NCI-H446 (cell line): ENCODE results near the gene FITM1.
A peak's percentile ranks its signal among the peaks of the same experiment; 100 is the strongest.

Source experiments
- DNase-seq, 2 experiments: peaks; one replicate each; lab custom pipeline; 2025; lab: John Stamatoyannopoulos, UW

FITM1 gene

DNA sequence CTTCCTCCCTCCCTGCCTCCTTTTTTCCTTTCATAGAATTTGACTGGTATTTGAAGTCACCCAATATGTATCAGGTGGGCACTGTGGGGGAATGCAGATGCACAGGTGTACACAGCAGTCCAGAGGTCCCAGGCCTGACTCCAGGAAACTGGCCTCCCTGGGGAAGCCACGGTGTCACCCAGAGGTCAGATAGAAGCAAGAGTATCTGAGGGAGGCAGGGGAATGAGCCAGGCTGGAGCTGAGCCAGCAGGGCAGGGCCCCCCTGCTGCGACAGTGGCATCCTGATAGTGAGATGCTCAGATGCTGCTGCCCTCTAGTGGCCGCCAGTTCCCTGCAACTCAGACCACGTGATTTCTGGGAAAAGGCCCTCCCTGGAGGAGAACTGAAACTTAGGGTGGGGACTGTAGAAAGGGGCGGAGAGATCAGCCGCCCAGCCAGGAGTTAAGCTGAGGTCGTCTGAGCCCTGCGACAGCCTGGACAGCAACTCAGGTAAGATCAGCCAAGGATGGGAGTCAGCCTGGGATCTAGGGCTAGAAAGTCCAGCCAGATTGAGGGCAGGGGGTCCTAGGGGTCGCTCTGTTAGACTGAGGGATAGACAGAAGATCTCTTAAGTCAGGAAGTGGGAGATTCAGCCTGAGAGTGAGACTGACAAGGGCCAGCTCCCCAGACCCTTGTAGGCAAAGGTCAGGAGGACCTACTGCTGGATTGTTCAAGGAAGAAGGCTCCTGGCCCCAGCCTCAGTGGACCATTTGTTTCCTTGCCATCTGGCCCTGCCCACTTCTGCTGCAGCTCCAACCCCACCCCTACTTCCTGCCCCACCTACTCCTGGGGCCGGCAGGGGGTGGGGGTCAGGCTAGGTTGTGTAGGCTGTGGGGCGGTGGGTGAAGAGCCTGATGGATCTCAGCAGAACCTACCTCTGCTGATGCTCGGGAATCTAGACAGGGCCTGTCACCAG, 30.7 kb downstream of the FITM1 start, which contains the start of gene IRF9:
Gene IRF9, plus strand, starts transcription at position 416 of the 955 bp plus-strand sequence. CDS start 880 bp downstream, outside the sequence.
- DNase-seq, result peak; percentile 88 to 95

DNA sequence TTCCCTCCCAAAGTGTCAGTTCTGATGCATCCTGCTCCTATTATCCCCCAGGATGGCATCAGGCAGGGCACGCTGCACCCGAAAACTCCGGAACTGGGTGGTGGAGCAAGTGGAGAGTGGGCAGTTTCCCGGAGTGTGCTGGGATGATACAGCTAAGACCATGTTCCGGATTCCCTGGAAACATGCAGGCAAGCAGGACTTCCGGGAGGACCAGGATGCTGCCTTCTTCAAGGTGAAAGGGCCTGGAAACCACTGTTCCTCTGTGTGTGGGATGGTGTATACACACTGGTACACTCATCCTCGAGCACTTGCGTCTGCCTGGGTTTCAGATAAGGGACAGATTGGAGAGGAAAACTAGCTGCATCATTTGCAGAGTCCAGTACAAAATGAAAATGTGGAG, 31.6 kb downstream of the FITM1 start:
- no peak for DNase-seq

DNA sequence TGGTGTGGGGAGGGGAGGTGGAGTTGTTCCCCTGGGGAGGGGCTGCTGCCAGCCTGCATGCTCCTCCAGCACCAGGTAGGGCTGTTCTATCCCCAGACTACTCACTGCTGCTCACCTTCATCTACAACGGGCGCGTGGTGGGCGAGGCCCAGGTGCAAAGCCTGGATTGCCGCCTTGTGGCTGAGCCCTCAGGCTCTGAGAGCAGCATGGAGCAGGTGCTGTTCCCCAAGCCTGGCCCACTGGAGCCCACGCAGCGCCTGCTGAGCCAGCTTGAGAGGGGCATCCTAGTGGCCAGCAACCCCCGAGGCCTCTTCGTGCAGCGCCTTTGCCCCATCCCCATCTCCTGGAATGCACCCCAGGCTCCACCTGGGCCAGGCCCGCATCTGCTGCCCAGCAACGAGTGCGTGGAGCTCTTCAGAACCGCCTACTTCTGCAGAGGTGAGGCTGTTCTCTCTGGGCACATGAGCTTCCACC, 34.1 kb downstream of the FITM1 start:
- DNase-seq, result no peak

DNA sequence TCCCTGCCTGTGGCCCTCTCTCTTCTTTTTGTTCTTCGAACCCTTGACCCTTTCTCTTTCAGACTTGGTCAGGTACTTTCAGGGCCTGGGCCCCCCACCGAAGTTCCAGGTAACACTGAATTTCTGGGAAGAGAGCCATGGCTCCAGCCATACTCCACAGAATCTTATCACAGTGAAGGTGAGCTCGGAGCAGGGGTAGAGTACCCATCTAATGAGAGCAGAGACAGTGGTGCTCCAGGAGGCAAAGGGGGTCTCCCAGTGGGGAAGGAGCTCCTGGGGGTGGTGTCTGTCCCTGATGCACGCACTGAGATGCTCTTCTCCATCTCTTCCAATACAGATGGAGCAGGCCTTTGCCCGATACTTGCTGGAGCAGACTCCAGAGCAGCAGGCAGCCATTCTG, 35.3 kb downstream of the FITM1 start:
- DNase-seq, result no peak

DNA sequence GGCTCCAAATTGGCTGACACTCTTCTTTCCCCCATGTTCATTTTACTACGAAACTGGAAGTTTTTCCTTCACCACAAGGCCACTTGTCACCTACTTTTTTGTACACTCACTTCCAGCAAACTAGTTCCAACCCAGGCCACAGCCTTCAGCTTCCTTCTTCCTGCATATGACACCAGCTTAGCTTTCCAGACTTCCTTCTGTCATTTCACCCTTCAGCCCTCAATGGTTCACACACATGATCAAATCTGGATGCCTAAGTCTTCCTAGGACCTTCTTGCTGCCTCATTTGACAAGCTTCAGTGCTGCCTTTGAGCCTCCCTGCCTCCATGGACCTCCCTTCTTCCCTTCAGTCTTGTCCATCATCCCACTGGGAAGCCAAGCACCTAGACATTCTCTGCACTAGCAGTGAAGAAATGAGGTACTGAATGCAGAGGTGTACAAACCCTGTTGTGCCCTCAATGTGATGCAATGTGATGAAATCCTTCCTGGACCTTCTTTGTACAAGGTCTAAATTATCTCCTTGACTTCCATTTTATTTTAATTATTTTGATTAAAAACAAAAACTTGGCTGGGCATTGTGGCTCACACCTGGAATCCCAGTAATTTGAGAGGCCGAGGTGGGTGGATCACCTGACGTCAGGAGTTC, 37.1 kb downstream of the FITM1 start:
- DNase-seq, result no peak

DNA sequence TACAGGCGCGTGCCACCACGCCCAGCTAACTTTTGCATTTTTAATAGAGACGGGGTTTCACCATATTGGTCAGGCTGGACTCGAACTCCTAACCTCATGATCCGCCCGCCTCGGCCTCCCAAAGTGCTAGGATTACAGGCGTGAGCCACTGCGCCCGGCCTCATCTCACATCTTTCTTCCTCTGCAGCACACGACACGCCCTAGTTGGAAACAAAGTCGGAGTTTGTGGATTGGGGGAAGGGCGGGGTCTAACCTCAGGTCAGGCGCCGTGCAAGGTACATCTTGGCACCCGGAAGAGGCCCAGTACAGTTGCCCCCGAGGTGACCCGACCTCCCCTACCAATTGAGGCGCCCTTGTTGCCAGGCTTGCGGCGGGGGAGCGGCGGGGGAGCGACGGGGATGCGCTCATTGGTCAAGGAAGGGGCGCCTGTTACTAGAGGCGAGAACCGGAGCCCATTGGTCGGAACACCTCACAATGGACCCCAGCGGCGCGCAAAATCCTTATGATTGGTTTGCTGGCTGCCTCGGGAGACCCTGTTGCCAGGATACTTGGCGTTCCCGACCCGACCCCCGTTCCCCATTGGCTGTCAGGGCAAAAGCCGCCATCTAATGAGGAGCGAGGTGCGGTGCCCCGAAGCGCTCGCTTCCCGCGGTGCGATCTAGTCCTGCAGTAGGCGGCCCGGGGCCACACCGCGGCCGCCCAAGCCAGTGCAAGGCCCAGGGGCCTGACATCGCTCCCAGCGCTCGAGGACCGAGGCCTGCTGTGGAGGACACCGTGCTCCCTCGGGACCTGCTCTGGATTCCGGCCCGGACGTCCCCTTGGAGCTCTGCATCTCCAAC, 41.2 kb downstream of the FITM1 start, which contains the start of gene REC8:
Gene REC8, plus strand, starts transcription at position 659 of the 839 bp plus-strand sequence. CDS start 473 bp downstream, outside the sequence.
- DNase-seq, result no peak

DNA sequence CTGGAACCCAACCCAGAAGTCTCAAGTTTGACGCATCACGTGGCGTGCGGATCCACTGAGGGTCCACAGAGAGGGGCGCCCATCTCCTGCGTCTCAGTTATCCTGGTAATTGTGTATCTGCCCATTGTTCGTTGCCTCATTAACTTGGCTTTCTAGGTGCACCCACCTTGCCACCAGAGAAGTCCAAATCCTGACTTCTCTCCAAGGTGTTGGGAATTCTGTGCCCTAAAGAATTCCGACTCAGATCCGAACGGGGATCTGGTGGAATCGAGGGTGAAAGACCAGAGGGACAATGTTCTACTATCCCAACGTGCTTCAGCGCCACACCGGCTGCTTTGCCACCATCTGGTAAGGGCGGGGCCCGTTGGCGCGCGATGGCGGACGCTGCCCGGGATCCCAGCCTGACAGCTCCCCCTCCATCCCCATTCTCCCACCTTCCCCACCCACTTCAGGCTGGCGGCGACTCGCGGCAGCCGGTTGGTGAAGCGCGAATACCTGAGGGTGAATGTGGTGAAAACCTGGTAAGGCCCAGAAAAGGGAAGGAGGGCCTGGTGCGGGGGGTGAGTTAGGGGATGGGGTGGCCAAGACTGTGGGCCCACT, 41.9 kb downstream of the FITM1 start:
- no peak for DNase-seq

DNA sequence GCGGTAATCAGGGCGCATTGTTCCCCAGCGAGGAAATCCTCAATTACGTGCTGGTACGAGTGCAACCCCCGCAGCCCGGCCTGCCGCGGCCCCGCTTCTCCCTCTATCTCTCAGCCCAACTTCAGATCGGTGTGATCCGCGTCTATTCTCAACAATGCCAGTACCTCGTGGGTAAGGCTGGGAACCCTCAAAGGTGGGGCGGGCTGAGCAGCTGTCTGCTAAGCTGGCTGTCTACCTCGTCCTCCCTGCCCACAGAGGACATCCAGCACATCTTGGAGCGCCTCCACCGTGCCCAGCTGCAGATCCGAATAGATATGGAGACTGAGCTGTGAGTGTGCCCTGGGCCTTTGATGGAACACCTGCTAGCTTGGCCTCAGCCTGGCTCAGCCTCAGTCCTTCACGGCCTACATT, 42.4 kb downstream of the FITM1 start:
- DNase-seq, result no peak

DNA sequence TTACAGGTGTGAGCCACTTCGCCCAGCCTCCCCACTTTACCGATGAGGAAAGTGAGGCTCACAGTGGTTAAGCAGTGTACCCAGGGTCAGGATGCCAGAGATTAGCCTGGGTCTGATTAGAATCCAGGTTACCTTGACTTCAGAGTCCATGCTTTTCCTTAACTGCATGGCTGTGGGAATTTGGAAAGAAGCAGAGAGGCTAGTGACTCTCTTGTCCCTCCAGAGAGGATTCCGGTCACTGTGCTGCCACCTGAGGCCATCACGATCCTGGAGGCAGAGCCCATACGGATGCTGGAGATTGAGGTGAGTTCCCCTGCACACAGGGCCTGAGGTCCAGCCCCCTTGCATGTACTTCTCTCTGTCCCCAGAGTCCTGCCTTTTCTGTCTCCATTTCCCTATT, 46.1 kb downstream of the FITM1 start:
- no peak for DNase-seq

DNA sequence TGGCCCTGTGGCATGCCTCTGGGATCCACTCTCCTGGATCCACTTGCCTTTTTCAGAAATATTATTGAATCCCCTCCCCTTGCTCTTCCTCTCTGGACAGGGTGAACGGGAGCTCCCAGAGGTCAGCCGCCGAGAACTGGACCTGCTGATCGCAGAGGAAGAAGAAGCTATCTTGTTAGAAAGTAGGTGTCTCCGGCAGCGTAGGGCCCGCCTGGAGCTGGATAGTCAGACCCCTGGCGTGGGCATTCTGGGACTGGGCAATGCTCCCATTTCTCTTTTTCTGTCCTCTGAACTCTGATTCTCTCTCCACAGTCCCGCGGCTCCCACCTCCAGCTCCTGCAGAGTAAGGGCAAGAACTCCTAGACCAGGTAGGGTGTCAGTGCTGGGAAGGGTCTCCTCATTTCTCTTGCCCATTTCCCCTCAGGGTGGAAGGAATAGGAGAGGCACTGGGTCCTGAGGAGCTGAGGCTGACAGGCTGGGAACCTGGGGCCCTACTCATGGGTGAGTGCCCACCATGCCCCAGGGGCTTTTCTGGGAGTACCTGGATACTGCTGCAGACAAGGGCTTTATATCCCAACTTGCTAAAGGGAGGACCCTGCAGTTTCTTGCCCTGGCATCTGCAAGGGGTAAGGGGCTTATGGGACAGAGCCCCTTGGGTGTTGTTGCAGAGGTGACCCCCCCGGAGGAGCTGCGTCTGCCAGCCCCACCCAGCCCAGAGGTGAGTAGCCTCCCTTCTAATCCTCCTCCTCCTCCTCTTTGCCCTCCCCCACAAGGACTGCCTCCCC, 46.8 kb downstream of the FITM1 start:
- no peak for DNase-seq

DNA sequence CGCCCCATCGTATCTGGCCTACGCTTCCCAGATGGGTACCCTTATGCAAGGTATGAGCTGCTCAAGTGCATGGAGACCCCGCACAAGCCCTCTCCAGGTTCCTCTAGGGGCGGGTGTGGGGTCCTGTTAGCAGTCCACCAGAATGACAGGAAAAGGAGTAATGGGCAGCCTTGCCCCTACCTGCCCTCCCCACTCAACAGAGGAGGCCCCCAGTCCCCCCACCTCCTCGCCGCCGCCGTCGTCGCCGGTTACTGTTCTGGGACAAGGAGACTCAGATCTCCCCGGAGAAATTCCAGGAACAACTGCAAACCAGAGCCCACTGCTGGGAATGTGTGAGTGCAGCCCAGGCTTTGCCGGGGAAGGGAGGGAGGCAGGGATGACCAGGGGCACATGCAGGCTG, 47.4 kb downstream of the FITM1 start:
- no peak for DNase-seq

DNA sequence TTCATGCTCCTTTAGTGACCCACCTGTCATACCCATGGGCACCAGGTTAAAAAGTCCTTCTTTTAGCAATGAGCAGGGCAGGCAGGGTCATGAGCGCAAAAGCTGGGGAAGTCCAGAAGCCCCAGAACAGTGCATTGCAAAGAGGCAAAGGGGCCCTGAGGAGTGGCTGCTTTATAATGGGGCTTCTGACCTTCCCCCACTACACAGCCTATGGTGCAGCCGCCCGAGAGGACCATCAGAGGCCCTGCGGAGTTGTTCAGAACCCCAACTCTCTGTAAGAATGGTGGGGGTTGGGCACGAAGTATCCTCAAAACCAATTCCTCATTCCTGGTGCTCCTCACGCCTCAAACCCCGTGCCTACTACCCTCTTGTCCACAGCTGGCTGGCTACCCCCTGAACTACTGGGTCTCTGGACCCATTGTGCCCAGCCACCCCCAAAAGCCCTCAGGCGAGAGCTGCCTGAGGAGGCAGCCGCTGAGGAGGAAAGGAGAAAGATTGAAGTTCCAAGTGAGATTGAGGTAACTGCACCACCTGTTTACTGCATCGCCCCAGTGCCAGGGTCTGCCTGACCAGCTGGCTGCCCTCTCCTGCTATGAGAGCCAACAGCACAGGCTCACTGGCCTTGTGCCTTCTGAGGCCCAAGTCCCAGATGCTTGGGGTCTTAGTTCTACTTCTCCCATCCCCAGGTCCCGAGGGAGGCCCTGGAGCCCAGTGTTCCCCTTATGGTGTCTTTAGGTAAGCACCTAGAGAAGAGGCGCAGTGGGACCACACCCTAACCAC, 48.1 kb downstream of the FITM1 start:
- no peak for DNase-seq

DNA sequence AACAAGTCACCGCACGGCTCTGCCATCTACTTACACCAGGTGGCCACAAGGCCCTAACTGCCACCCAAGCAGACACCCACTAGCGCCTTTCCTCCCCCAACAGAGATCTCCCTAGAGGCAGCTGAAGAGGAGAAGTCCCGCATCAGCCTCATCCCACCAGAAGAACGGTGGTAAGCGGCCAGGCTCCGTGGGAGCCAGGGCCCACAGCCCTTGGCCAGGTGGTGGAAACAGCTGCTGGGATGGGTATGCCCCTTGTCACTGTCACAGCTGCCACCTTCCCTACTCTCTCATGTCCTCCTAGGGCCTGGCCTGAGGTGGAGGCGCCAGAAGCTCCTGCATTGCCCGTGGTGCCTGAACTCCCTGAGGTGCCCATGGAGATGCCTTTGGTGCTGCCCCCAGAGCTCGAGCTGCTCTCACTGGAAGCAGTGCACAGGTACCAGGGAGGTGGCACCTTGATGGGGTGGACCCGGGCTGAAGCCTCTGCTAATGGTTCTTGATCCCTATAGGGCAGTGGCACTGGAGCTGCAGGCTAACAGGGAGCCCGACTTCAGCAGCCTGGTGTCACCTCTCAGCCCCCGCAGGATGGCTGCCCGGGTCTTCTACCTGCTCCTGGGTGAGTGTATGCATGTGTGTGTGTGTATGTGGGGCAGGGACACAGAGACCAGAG, 49.0 kb downstream of the FITM1 start:
- no peak for DNase-seq

DNA sequence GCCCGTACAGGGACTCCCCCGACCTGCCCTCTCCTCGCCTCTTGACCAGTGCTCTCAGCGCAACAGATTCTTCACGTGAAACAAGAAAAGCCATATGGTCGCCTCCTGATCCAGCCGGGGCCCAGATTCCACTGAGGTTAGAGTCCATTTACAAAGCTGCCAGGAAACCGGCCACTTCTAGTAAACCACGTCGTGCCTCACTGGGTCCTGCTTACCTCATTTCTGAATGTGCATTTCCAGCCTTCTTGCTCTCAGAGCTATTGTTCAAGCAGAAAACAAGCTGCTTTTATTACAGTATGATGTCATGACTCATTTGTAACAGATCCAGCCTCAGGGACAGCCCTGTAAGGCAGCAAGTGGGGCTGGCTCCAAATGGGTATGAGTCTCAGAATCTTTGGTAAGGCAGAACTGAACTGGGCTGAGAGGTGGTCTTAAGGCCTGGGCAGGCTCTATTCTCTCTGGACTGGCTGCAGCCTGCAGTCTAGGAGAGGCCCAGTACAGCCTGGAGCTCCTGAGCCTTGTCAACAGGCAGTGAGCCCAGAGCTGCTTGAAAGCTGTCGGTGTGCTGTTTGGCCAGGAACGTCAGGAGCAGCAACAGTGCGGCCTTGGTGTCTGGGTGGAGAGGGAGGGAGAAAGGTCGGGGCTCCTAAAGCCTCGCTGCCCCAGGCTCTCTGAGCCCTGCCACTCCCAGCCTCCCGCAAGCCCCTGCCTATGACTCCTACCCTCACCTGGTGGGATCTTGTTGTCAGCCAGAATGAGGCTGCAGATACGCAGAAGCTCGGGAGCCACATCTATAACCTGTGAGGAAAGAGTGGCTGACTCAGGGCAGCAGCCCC, 49.7 kb downstream of the FITM1 start:
- DNase-seq, result no peak

DNA sequence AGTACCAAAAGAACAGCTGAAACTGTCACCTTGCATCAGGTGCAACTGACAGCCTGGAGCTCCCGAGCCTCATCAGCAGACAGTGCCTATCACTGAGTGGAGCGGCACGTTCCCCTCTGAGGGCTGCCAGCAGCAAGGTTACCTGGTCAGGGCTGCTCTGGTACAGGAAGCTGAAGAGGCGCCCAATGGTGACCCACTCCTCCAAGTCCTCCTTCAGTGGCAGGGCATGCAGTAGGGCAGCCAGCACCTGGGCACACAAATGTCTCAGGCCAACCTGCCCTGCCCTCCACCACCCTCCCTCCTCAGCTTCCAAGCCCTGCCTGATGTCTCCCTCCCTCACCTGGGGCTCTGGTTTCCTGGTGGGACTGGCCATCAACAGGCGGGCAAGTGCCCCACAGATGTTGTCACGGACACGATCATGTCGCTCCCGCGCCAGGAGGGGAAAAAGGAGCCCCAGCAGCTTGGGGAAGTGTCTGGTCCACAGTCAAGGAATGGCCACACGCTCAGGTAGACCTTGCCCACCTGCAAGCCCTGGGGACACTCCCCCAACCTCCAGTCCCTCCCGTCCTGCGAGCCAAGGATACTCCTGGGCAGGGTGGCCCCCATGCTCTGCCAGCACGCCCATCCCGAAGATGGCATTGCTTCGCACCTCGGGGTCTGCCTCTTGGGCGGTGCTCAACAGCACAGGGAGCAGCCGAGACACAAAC, 51.1 kb downstream of the FITM1 start:
- no peak for DNase-seq
